Fibroblast of skin of back (primary cell): ENCODE results near the gene FAIM2.
A peak's percentile ranks its signal among the peaks of the same experiment; 100 is the strongest.

Experiments
- DNase-seq: peaks from one replicate; pipeline ENCODE4 v3.0.0-alpha.2; 2013

FAIM2 gene

GRCh38 chr12:49877066-49877465, 26.6 kb downstream of the FAIM2 start:
- DNase-seq: no peak

- DNase-seq: no peak
Observed at GRCh38 chr12:49876070-49876469, 27.6 kb downstream of the FAIM2 start.

- DNase-seq: no peak
Observed at GRCh38 chr12:49875115-49875720, 28.5 kb downstream of the FAIM2 start.

GRCh38 chr12:49874142-49874897, 29.4 kb downstream of the FAIM2 start:
- DNase-seq: no peak

- no peak for DNase-seq
Observed at GRCh38 chr12:49873361-49873934, 30.3 kb downstream of the FAIM2 start.

- peak; percentile 52 for DNase-seq
Observed at GRCh38 chr12:49872781-49873181, 30.9 kb downstream of the FAIM2 start.

- DNase-seq: no peak
Observed at GRCh38 chr12:49872381-49872780, 31.3 kb downstream of the FAIM2 start.

- peak; percentile 94 for DNase-seq
Observed at GRCh38 chr12:49871811-49872251, 31.9 kb downstream of the FAIM2 start.

- DNase-seq: no peak
Observed at GRCh38 chr12:49871263-49871561, 32.5 kb downstream of the FAIM2 start.

- DNase-seq: no peak
Observed at GRCh38 chr12:49870501-49871262, 33.0 kb downstream of the FAIM2 start.

GRCh38 chr12:49869816-49870500, 33.7 kb downstream of the FAIM2 start:
- DNase-seq: no peak

- peak; percentile 83 for DNase-seq
Observed at GRCh38 chr12:49868952-49869815, 34.5 kb downstream of the FAIM2 start.

- no peak for DNase-seq
Observed at GRCh38 chr12:49868449-49868848, 35.3 kb downstream of the FAIM2 start.

GRCh38 chr12:49867570-49868341, 35.9 kb downstream of the FAIM2 start:
- DNase-seq: no peak

- peak; percentile 58 for DNase-seq
Observed at GRCh38 chr12:49866859-49867569, 36.7 kb downstream of the FAIM2 start.

- no peak for DNase-seq
Observed at GRCh38 chr12:49865782-49866135, 37.9 kb downstream of the FAIM2 start.

- no peak for DNase-seq
Observed at GRCh38 chr12:49865109-49865781, 38.5 kb downstream of the FAIM2 start.

- no peak for DNase-seq
Observed at GRCh38 chr12:49864798-49865090, 39.0 kb downstream of the FAIM2 start.

GRCh38 chr12:49863946-49864797, 39.5 kb downstream of the FAIM2 start:
- DNase-seq: no peak
